ENCODE data around the gene TBC1D22A. TPM values are rescaled to one million over a fixed set of nuclear protein-coding genes. Genes with fewer than 3 reads are reported as not detected.
A peak's percentile ranks its signal among the peaks of the same experiment; 100 is the strongest.

Gene TBC1D22A
- total RNA-seq, 2 donors from 2014 or later: 21.0 to 27.9 TPM

DNA sequence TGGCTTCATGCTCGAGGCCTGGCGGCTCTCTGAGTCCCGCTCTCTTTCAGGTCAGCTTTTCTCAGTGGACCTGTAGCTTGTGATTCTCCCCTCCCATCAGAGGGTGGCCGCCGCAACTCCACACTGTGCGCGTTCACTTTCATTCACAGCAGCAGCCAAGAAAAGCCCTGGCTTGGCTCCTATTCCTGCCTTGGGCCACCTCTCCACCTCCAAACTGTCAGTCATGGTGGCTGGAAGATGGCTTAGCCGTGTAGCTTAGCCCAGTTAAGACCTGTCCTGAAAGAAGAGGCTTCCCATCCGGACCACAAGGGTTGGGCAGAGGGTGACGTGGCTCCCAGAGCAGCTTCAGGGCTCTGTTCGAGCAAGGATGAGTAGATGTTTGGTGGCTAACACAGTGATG, 125.5 kb downstream of the TBC1D22A start:
- no peak overlapping the region for H3K27ac ChIP-seq (ENCODE audit: low read depth, low read length)
- no peak overlapping the region for H3K4me3 ChIP-seq (ENCODE audit: low read length)
- peak; percentile 26 for DNase-seq
- Mint-ChIP-seq H3K4me3 (no peak overlapping the region), H3K27ac (peak overlapping the region; percentile 60), H3K4me1 (peaks cover 8% of the 10 kb centered on the region), H3K27me3 (ENCODE audit: insufficient read depth) (no peaks in the 10 kb centered on the region), H3K36me3 (ENCODE audit: low read depth) (peaks cover 28% of the 10 kb centered on the region), H3K9me3 (no peaks in the 10 kb centered on the region)
- TF ChIP-seq CTCF (conservative IDR thresholded peaks at IDR 0.05): no peak
- no peaks in the 10 kb centered on the region for H3K27me3 ChIP-seq (ENCODE audit: control insufficient read depth, insufficient read depth, low read length, poor library complexity, severe bottlenecking)
- peaks cover 13% of the 10 kb centered on the region for H3K36me3 ChIP-seq (ENCODE audit: control insufficient read depth, insufficient read depth, low read length)
- 95 to 99% methylated on average over 11 of the region's 11 CpGs for WGBS, 2 experiments (ENCODE audit: insufficient coverage in 1 of 2, insufficient read length in 1 of 2)
- no peaks in the 10 kb centered on the region for H3K4me1 ChIP-seq (ENCODE audit: control insufficient read depth, insufficient read depth, low read length)
- no peaks in the 10 kb centered on the region for H3K9me3 ChIP-seq (ENCODE audit: control insufficient read depth, low read length)
- no peak overlapping the region for H3K9ac ChIP-seq (ENCODE audit: extremely low read depth, low read length, poor library complexity, severe bottlenecking)

DNA sequence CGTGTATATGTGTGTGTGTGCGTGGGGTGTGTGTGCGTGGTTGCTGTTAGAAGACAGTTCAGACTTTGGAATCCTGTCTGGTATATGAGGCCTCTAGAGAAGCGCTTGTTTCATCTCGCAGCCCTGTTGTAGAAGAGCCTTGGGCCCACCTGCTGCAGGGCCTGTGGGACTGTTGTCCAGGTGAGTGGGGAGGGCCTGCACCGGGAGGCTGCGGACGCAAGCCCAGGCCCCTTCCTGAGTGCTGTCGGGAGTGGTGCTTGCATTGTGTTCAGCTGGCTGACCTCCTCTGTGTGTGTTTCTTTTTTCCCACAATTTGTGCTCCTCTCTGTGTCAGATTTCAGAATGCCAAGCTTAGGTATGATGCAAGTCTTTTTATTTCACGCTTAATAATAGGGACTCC, 128.4 kb downstream of the TBC1D22A start:
- Histone ChIP-seq H3K9me3 (ENCODE audit: control insufficient read depth, low read length) (no peaks in the 10 kb centered on the region), H3K27me3 (ENCODE audit: control insufficient read depth, insufficient read depth, low read length, poor library complexity, severe bottlenecking) (no peaks in the 10 kb centered on the region), H3K4me1 (ENCODE audit: control insufficient read depth, insufficient read depth, low read length) (no peaks in the 10 kb centered on the region), H3K27ac (ENCODE audit: low read depth, low read length) (no peak overlapping the region), H3K36me3 (ENCODE audit: control insufficient read depth, insufficient read depth, low read length) (peaks cover 30% of the 10 kb centered on the region), H3K9ac (ENCODE audit: extremely low read depth, low read length, poor library complexity, severe bottlenecking) (no peak overlapping the region), H3K4me3 (ENCODE audit: low read length) (no peak overlapping the region)
- Mint-ChIP-seq H3K4me3 (no peak overlapping the region), H3K4me1 (no peaks in the 10 kb centered on the region), H3K27ac (no peak overlapping the region), H3K27me3 (ENCODE audit: insufficient read depth) (no peaks in the 10 kb centered on the region), H3K36me3 (ENCODE audit: low read depth) (peaks cover 43% of the 10 kb centered on the region), H3K9me3 (no peaks in the 10 kb centered on the region)
- peak; percentile 20 for DNase-seq
- TF ChIP-seq CTCF (conservative IDR thresholded peaks at IDR 0.05): no peak
- WGBS, 2 experiments (ENCODE audit: insufficient coverage in 1 of 2, insufficient read length in 1 of 2): 94 to 100% methylated on average over 7 to 10 of the region's 10 CpGs

- TF ChIP-seq CTCF (conservative IDR thresholded peaks at IDR 0.05): no peak
- Mint-ChIP-seq H3K27ac (no peak overlapping the region), H3K4me1 (no peaks in the 10 kb centered on the region), H3K9me3 (no peaks in the 10 kb centered on the region), H3K4me3 (no peak overlapping the region), H3K36me3 (ENCODE audit: low read depth) (peaks cover 45% of the 10 kb centered on the region), H3K27me3 (ENCODE audit: insufficient read depth) (no peaks in the 10 kb centered on the region)
- no peaks in the 10 kb centered on the region for H3K27me3 ChIP-seq (ENCODE audit: control insufficient read depth, insufficient read depth, low read length, poor library complexity, severe bottlenecking)
- WGBS, 2 experiments (ENCODE audit: insufficient coverage in 1 of 2, insufficient read length in 1 of 2): 93% methylated on average over 3 to 5 of the region's 5 CpGs
- DNase-seq: peak; percentile 13
- H3K4me3 ChIP-seq (ENCODE audit: low read length): no peak overlapping the region
- H3K36me3 ChIP-seq (ENCODE audit: control insufficient read depth, insufficient read depth, low read length): peaks cover 35% of the 10 kb centered on the region
- H3K4me1 ChIP-seq (ENCODE audit: control insufficient read depth, insufficient read depth, low read length): no peaks in the 10 kb centered on the region
- H3K9ac ChIP-seq (ENCODE audit: extremely low read depth, low read length, poor library complexity, severe bottlenecking): no peak overlapping the region
- H3K9me3 ChIP-seq (ENCODE audit: control insufficient read depth, low read length): no peaks in the 10 kb centered on the region
- H3K27ac ChIP-seq (ENCODE audit: low read depth, low read length): no peak overlapping the region
These were observed 129.0 kb downstream of the TBC1D22A start for GRCh38 chr22:46891382-46891951.

Data from endodermal cell (in vitro differentiated cells).